CD14-positive monocyte (primary cell): ENCODE measurements around the gene CSTF2. TPM values are rescaled to one million over a fixed set of nuclear protein-coding genes. Genes with fewer than 3 reads are reported as not detected.

Experiments
- DNase-seq, 3 donors: peaks; one replicate each; pipeline ENCODE4 v3.0.0-alpha.2; 2011 to 2022
- H2AFZ ChIP-seq: 2 replicates; pipeline ENCODE4 v1.6.0; 2012; ENCODE audit warnings: mild to moderate bottlenecking, low read depth, low read length, inconsistent platforms; ENCODE audit not compliant: insufficient read depth, poor library complexity, severe bottlenecking
- H3K27ac ChIP-seq, 2 donors: 1 replicate in 1 of 2; 2 replicates in 1 of 2; pipeline ENCODE4 v1.5.1; 2012 to 2013; ENCODE audit warnings: low read length in 2 of 2, control low read depth in 1 of 2, inconsistent platforms in 1 of 2, low read depth in 1 of 2, mild to moderate bottlenecking in 1 of 2
- H3K27me3 ChIP-seq, 2 donors: one replicate each; pipeline versions ENCODE4 v1.6.0 to v1.6.1; 2011 to 2013; ENCODE audit warnings: low read length in 2 of 2; ENCODE audit not compliant: control insufficient read depth in 2 of 2, insufficient read depth in 2 of 2
- H3K36me3 ChIP-seq, 2 donors: replicated peaks in 1 of 2; 1 replicate in 1 of 2; 2 replicates in 1 of 2; pipeline versions ENCODE4 v1.5.1 to v1.6.1; 2012 to 2013; ENCODE audit warnings: low read length in 2 of 2, control low read depth in 1 of 2, inconsistent platforms in 1 of 2, mild to moderate bottlenecking in 1 of 2; ENCODE audit not compliant: insufficient read depth in 2 of 2, control insufficient read depth in 1 of 2
- H3K4me1 ChIP-seq, 2 donors: 1 replicate in 1 of 2; 2 replicates in 1 of 2; pipeline versions ENCODE4 v1.5.1 to v1.6.1; 2012 to 2013; ENCODE audit warnings: low read length in 2 of 2, control low read depth in 1 of 2, inconsistent platforms in 1 of 2, mild to moderate bottlenecking in 1 of 2, moderate library complexity in 1 of 2; ENCODE audit not compliant: insufficient read depth in 2 of 2, control insufficient read depth in 1 of 2
- H3K4me2 ChIP-seq: replicated peaks from 2 replicates; pipeline ENCODE3; 2012; ENCODE audit warnings: low read length, moderate library complexity, mild to moderate bottlenecking; ENCODE audit not compliant: poor library complexity, severe bottlenecking; ENCODE audit errors: extremely low read depth
- H3K4me3 ChIP-seq, 3 experiments: fragments of 200-600 bp in 1 of 3; sonication (generic) in 1 of 3; replicated peaks in 1 of 3; 1 replicate in 2 of 3; 2 replicates in 1 of 3; pipeline ENCODE4 v1.5.1; 2011 to 2013; ENCODE audit warnings: low read length in 3 of 3, mild to moderate bottlenecking in 3 of 3, control low read depth in 2 of 3, low read depth in 2 of 3, inconsistent platforms in 1 of 3, moderate library complexity in 1 of 3
- H3K79me2 ChIP-seq: 2 replicates; pipeline ENCODE4 v1.6.0; 2012; ENCODE audit warnings: mild to moderate bottlenecking, control low read depth, inconsistent platforms, low read length, moderate library complexity; ENCODE audit not compliant: insufficient read depth
- H3K9ac ChIP-seq: 2 replicates; pipeline ENCODE4 v1.6.0; 2017; ENCODE audit warnings: low read length, mild to moderate bottlenecking; ENCODE audit not compliant: insufficient read depth, poor library complexity, severe bottlenecking
- H3K9me3 ChIP-seq, 2 donors: replicated peaks in 1 of 2; 1 replicate in 1 of 2; 2 replicates in 1 of 2; pipeline versions ENCODE4 v1.5.1 to v1.6.1; 2012 to 2013; ENCODE audit warnings: low read length in 2 of 2, control low read depth in 1 of 2; ENCODE audit not compliant: control insufficient read depth in 1 of 2, insufficient read depth in 1 of 2
- H4K20me1 ChIP-seq: 2 replicates; pipeline ENCODE4 v1.6.0; 2012; ENCODE audit warnings: mild to moderate bottlenecking, low read length, control low read depth, moderate library complexity; ENCODE audit not compliant: insufficient read depth
- H3K27ac Mint-ChIP-seq, 7 donors: one replicate each; pipeline ENCODE4 v1.8.0; 2020; ENCODE audit warnings: mild to moderate bottlenecking in 7 of 7, mixed read lengths in 7 of 7, moderate library complexity in 6 of 7, inconsistent platforms in 2 of 7
- H3K27me3 Mint-ChIP-seq, 3 donors: one replicate each; pipeline ENCODE4 v1.8.0; 2021 to 2022; ENCODE audit warnings: low read depth in 3 of 3, mild to moderate bottlenecking in 3 of 3, mixed read lengths in 3 of 3, moderate library complexity in 3 of 3, inconsistent platforms in 1 of 3
- H3K36me3 Mint-ChIP-seq, 2 donors: one replicate each; pipeline ENCODE4 v1.8.0; 2020; ENCODE audit warnings: mixed read lengths in 2 of 2, inconsistent platforms in 1 of 2, mild to moderate bottlenecking in 1 of 2
- H3K4me1 Mint-ChIP-seq: one replicate; pipeline ENCODE4 v1.8.0; 2020; ENCODE audit warnings: mild to moderate bottlenecking, mixed read lengths
- H3K4me3 Mint-ChIP-seq, 2 donors: one replicate each; pipeline ENCODE4 v1.8.0; 2020; ENCODE audit warnings: mild to moderate bottlenecking in 2 of 2, mixed read lengths in 2 of 2, moderate library complexity in 1 of 2
- H3K9me3 Mint-ChIP-seq, 7 donors: one replicate each; pipeline ENCODE4 v1.8.0; 2020 to 2022; ENCODE audit warnings: mixed read lengths in 7 of 7, mild to moderate bottlenecking in 6 of 7, moderate library complexity in 6 of 7, inconsistent platforms in 2 of 7
- CTCF ChIP-seq: fragments of 200-600 bp; IDR thresholded peaks from one replicate; pipeline ENCODE4 v1.8.0; 2022; ENCODE audit warnings: antibody characterized with exemption, mild to moderate bottlenecking
- WGBS: methylation state at CpG from one replicate; pipeline ENCODE4 v1.1.5; 2013; ENCODE audit warnings: missing lambda C conversion rate; ENCODE audit not compliant: insufficient coverage; 5-methylcytosine and 5-hydroxymethylcytosine counted together
- intact Hi-C, 2 donors: fragments of 100-400 bp; cut with micrococcal nuclease; formaldehyde crosslinking; loops; one replicate each; pipeline versions ENCODE4 v1.15.0 to v1.15.1; 2023
- polyA plus RNA-seq, 3 donors: library from polyadenylated mRNA; depleted of rRNA in 1 of 3; unstranded in 2 of 3; stranded (reverse) in 1 of 3; fragments of 300-500 nt in 2 of 3; fragments of >200 nt in 1 of 3; fragmentation: Illumina TruSeq in 2 of 3; gene quantifications; 1 replicate in 2 of 3; 2 replicates in 1 of 3; pipeline ENCODE4 v1.2.3, GENCODE V29; 2012 to 2021

CSTF2 gene
- polyA plus RNA-seq, 3 donors = 6.7 to 11.3 (median 10.1) TPM

GRCh38 chrX:100797359-100797758 lies 22.8 kb upstream of the CSTF2 start:
- Histone ChIP-seq H2AFZ (no peak overlapping the region), H3K4me1 (no peaks in the 10 kb centered on the region), H3K9me3 (no peaks in the 10 kb centered on the region), H3K27me3 (no peaks in the 10 kb centered on the region), H3K4me3 (no peak overlapping the region), H4K20me1 (no peaks in the 10 kb centered on the region), H3K27ac (no peak overlapping the region), H3K79me2 (no peaks in the 10 kb centered on the region), H3K36me3 (no peaks in the 10 kb centered on the region), H3K4me2 (no peak overlapping the region), H3K9ac (no peak overlapping the region)
- 100% methylated on average over 1 of the region's 4 CpGs for WGBS
- Mint-ChIP-seq H3K4me1 (no peaks in the 10 kb centered on the region), H3K27ac (no peak overlapping the region), H3K9me3 (peaks cover 0 to 3% (median 0%) of the 10 kb centered on the region in 7 donors), H3K27me3 (peaks cover 0 to 5% (median under 1%) of the 10 kb centered on the region in 3 donors), H3K4me3 (no peak overlapping the region), H3K36me3 (no peaks in the 10 kb centered on the region)
- no peak for TF ChIP-seq CTCF
- intact Hi-C loops = no loop called here
- DNase-seq = no peak

- intact Hi-C loops = no loop called here
- WGBS = no CpG with 5 or more reads among the region's 4 CpGs
- no peak overlapping the region for H2AFZ ChIP-seq
- H3K4me2 ChIP-seq = no peak overlapping the region
- H3K36me3 ChIP-seq = no peaks in the 10 kb centered on the region
- H3K4me3 ChIP-seq = no peak overlapping the region
- peaks cover 1 to 8% (median 2%) of the 10 kb centered on the region in 3 donors for H3K27me3 Mint-ChIP-seq
- H3K36me3 Mint-ChIP-seq = no peaks in the 10 kb centered on the region
- no peaks in the 10 kb centered on the region for H3K9me3 ChIP-seq
- no peak overlapping the region for H3K27ac ChIP-seq
- no peak for DNase-seq
- H4K20me1 ChIP-seq = no peaks in the 10 kb centered on the region
- H3K9ac ChIP-seq = no peak overlapping the region
- H3K4me1 ChIP-seq = no peaks in the 10 kb centered on the region
- H3K79me2 ChIP-seq = no peaks in the 10 kb centered on the region
- no peak for TF ChIP-seq CTCF
- peaks cover 0 to 2% of the 10 kb centered on the region in 2 donors for H3K27me3 ChIP-seq
- peaks cover 0 to 3% (median 0%) of the 10 kb centered on the region in 7 donors for H3K9me3 Mint-ChIP-seq
- no peaks in the 10 kb centered on the region for H3K4me1 Mint-ChIP-seq
- H3K4me3 Mint-ChIP-seq = no peak overlapping the region
- H3K27ac Mint-ChIP-seq = no peak overlapping the region
Measured at GRCh38 chrX:100798484-100799214, 21.5 kb upstream of the CSTF2 start.
